HL-60 (cell line): ENCODE results near the gene EFR3B.

ENCODE experiments used
- DNase-seq, 2 experiments: peaks; one replicate each; pipeline ENCODE4 v3.0.0-alpha.2; 2010 to 2020; ENCODE audit warnings: low read depth in 1 of 2, low spot score in 1 of 2
- H3K27ac ChIP-seq: fragments of 250-450 bp; sonication (Bioruptor Pico); replicated peaks from 2 replicates; pipeline ENCODE4 v1.5.1; 2020; ENCODE audit warnings: mild to moderate bottlenecking, moderate library complexity
- H3K27me3 ChIP-seq: fragments of 250-450 bp; sonication (Bioruptor Pico); 2 replicates; pipeline ENCODE4 v1.5.1; 2021; ENCODE audit warnings: mild to moderate bottlenecking, moderate library complexity; ENCODE audit not compliant: insufficient read depth, poor library complexity, severe bottlenecking
- H3K4me3 ChIP-seq: replicated peaks from 2 replicates; pipeline ENCODE4 v1.5.1; 2011; ENCODE audit warnings: mild to moderate bottlenecking, control low read depth, low read length; ENCODE audit not compliant: insufficient read depth
- GABPA ChIP-seq: IDR thresholded peaks from 2 replicates; pipeline ENCODE4 v1.6.1; 2012; ENCODE audit warnings: low read depth
- POLR2AphosphoS5 ChIP-seq: IDR thresholded peaks from 2 replicates; pipeline ENCODE4 v1.6.1; 2012; ENCODE audit warnings: low read depth
- REST ChIP-seq: IDR thresholded peaks from 2 replicates; pipeline ENCODE4 v1.6.1; 2012; ENCODE audit warnings: low read depth; ENCODE audit not compliant: insufficient replicate concordance
- SPI1 ChIP-seq: IDR thresholded peaks from 2 replicates; pipeline ENCODE4 v1.6.1; 2012; ENCODE audit warnings: low read depth, mild to moderate bottlenecking, borderline replicate concordance
- TF ChIP-seq, protein P1 (sequence below): IDR thresholded peaks from one replicate; pipeline ENCODE4 v1.5.1; 2011; ENCODE audit warnings: low read length, control low read depth, inconsistent platforms; ENCODE audit not compliant: insufficient read depth

The EFR3B gene

GRCh38 chr2:25041307-25041927, 459 bp upstream of the EFR3B start:
- Histone ChIP-seq H3K27ac (no peak overlapping the region), H3K27me3 (peaks cover 30% of the 10 kb centered on the region), H3K4me3 (no peak overlapping the region)
- TF ChIP-seq GABPA (no peak), SPI1 (no peak), POLR2AphosphoS5 (no peak), REST (no peak)
- TF ChIP-seq, protein P1, sequence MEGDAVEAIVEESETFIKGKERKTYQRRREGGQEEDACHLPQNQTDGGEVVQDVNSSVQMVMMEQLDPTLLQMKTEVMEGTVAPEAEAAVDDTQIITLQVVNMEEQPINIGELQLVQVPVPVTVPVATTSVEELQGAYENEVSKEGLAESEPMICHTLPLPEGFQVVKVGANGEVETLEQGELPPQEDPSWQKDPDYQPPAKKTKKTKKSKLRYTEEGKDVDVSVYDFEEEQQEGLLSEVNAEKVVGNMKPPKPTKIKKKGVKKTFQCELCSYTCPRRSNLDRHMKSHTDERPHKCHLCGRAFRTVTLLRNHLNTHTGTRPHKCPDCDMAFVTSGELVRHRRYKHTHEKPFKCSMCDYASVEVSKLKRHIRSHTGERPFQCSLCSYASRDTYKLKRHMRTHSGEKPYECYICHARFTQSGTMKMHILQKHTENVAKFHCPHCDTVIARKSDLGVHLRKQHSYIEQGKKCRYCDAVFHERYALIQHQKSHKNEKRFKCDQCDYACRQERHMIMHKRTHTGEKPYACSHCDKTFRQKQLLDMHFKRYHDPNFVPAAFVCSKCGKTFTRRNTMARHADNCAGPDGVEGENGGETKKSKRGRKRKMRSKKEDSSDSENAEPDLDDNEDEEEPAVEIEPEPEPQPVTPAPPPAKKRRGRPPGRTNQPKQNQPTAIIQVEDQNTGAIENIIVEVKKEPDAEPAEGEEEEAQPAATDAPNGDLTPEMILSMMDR, result no peak
- DNase-seq, result peak in 1 of 2 experiments; percentile 11

DNA sequence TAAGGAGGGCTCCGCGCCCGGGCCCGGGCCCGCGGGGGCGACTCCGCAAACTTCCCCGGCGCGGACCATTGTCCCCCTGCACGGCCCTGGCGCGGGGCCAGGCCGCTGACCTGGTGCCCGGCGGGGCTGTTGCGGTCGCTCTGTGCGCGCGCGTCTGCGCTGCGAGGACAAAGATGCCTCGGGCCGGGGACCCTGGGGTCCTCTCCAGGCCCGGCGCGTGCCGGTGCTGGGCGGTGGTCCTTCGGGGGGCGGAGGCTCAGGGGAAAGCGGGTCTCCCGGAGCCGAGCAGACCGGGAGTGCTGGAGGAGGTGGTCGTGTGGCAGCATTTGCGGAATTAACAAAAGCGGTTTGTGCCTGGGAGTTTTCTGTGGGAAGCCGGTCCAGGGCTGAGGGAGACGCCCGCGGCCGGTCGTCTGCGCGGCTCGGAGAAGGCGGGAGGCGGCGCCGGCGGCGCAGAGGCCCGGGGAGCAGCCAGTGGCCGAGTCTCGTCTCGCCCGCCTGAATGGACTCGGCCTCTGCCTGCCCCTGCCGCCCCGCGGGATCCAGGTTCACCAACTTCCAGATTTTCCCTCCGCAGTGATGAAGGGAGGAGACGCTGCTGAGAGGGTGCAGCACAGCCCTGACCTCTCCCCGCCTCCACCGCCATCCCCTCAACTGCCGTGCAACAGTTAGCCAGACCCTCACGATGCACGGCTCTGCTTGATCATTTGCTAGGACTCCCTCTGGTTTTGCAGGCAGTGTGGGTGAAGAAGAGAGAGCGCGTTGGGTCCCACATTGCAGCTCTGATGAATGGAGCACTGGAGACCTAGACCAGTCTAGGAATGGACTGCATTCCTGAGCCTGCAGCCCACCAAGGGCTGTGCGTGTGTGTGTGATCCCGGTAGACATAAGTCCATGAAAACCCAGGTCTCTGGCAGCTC, 705 bp downstream of the EFR3B start:
- peak overlapping the region; percentile 47 for H3K4me3 ChIP-seq
- TF ChIP-seq SPI1 (no peak), GABPA (no peak), POLR2AphosphoS5 (no peak), REST (no peak)
- TF ChIP-seq, protein P1, result no peak

GRCh38 chr2:25043241-25043867, 1.5 kb downstream of the EFR3B start:
- Histone ChIP-seq H3K27ac (no peak overlapping the region), H3K27me3 (peaks cover 30% of the 10 kb centered on the region), H3K4me3 (no peak overlapping the region)
- DNase-seq, result no peak
- TF ChIP-seq GABPA, result no peak
- TF ChIP-seq, protein P1, result no peak
- no peak for TF ChIP-seq REST
- TF ChIP-seq POLR2AphosphoS5, result no peak
- no peak for TF ChIP-seq SPI1

More for the DNA sequence above, 705 bp downstream of the EFR3B start:
- no peak overlapping the region for H3K27ac ChIP-seq
- no peak for DNase-seq
- H3K27me3 ChIP-seq, result peaks cover 30% of the 10 kb centered on the region
